GM19099 (cell line): ENCODE results near the gene C13orf46.

Experiments used
- POLR2A ChIP-seq: IDR thresholded peaks from 3 replicates; pipeline ENCODE4 v1.6.1; 2011; ENCODE audit warnings: low read depth; ENCODE audit not compliant: insufficient read length; ENCODE audit errors: extremely low read depth

Gene C13orf46

GRCh38 chr13:113950451-113951245, 23.2 kb downstream of the C13orf46 start:
- TF ChIP-seq POLR2A, result no peak

- no peak for TF ChIP-seq POLR2A
These were observed 24.3 kb downstream of the C13orf46 start for GRCh38 chr13:113949546-113949945.

- TF ChIP-seq POLR2A, result no peak
These were observed 25.7 kb downstream of the C13orf46 start for GRCh38 chr13:113948034-113948742.

GRCh38 chr13:113947311-113948033, 26.4 kb downstream of the C13orf46 start:
- TF ChIP-seq POLR2A, result no peak

- TF ChIP-seq POLR2A, result no peak
These were observed 27.3 kb downstream of the C13orf46 start for GRCh38 chr13:113946409-113947181.

- no peak for TF ChIP-seq POLR2A
These were observed 27.9 kb downstream of the C13orf46 start for GRCh38 chr13:113945857-113946408.

GRCh38 chr13:113943821-113944565, 29.9 kb downstream of the C13orf46 start:
- TF ChIP-seq POLR2A, result no peak

GRCh38 chr13:113942591-113943103, 31.2 kb downstream of the C13orf46 start:
- no peak for TF ChIP-seq POLR2A

GRCh38 chr13:113941571-113942191, 32.2 kb downstream of the C13orf46 start:
- no peak for TF ChIP-seq POLR2A

GRCh38 chr13:113939944-113940297, 34.0 kb downstream of the C13orf46 start:
- no peak for TF ChIP-seq POLR2A

- no peak for TF ChIP-seq POLR2A
These were observed 34.5 kb downstream of the C13orf46 start for GRCh38 chr13:113939129-113939943.

- TF ChIP-seq POLR2A, result no peak
These were observed 35.2 kb downstream of the C13orf46 start for GRCh38 chr13:113938716-113939115.
